GM18526 (cell line): ENCODE measurements around the gene COG2.

Source experiments
- POLR2A ChIP-seq: IDR thresholded peaks from 3 replicates; pipeline ENCODE4 v1.6.1; 2011; ENCODE audit not compliant: insufficient read length; ENCODE audit errors: extremely low read depth

COG2 gene

GRCh38 chr1:230684998-230685397 lies 42.7 kb downstream of the COG2 start:
- no peak for TF ChIP-seq POLR2A

GRCh38 chr1:230686747-230687146 lies 44.5 kb downstream of the COG2 start:
- TF ChIP-seq POLR2A = no peak

- TF ChIP-seq POLR2A = no peak
Measured at GRCh38 chr1:230690101-230690500, 47.8 kb downstream of the COG2 start.

- TF ChIP-seq POLR2A = no peak
Measured at GRCh38 chr1:230691615-230692014, 49.3 kb downstream of the COG2 start.

GRCh38 chr1:230693221-230693620 lies 50.9 kb downstream of the COG2 start:
- TF ChIP-seq POLR2A = no peak

GRCh38 chr1:230693777-230694176 lies 51.5 kb downstream of the COG2 start:
- no peak for TF ChIP-seq POLR2A

- TF ChIP-seq POLR2A = no peak
Measured at GRCh38 chr1:230694464-230694863, 52.2 kb downstream of the COG2 start.

- no peak for TF ChIP-seq POLR2A
Measured at GRCh38 chr1:230694991-230695390, 52.7 kb downstream of the COG2 start.

- TF ChIP-seq POLR2A = no peak
Measured at GRCh38 chr1:230696218-230696617, 53.9 kb downstream of the COG2 start.

- TF ChIP-seq POLR2A = no peak
Measured at GRCh38 chr1:230696722-230697437, 54.6 kb downstream of the COG2 start.

GRCh38 chr1:230698130-230698529 lies 55.8 kb downstream of the COG2 start:
- no peak for TF ChIP-seq POLR2A

- no peak for TF ChIP-seq POLR2A
Measured at GRCh38 chr1:230699716-230700115, 57.4 kb downstream of the COG2 start.

- TF ChIP-seq POLR2A = no peak
Measured at GRCh38 chr1:230700132-230700531, 57.9 kb downstream of the COG2 start.

GRCh38 chr1:230701434-230701833 lies 59.2 kb downstream of the COG2 start:
- no peak for TF ChIP-seq POLR2A

GRCh38 chr1:230701895-230702768 lies 59.9 kb downstream of the COG2 start:
- no peak for TF ChIP-seq POLR2A

GRCh38 chr1:230702934-230703678 lies 60.8 kb downstream of the COG2 start:
- no peak for TF ChIP-seq POLR2A
